OCI-LY7 (cell line): ENCODE results near the gene RAD51. TPM values are rescaled to one million over a fixed set of nuclear protein-coding genes. Genes with fewer than 3 reads are reported as not detected.
A peak's percentile ranks its signal among the peaks of the same experiment; 100 is the strongest.

Source experiments
- BruUV-seq: library from RNA; stranded (reverse); fragments of 400-500 nt; replicated peaks from 2 replicates; lab custom pipeline; 2021; lab: Mats Ljungman, UMichigan
- CTCF ChIA-PET: fragments of 300-600 bp; sonication (Branson Sonifier 250); formaldehyde crosslinking; loops from one replicate; lab custom pipeline; 2022; ENCODE audit warnings: antibody characterized with exemption; ENCODE audit not compliant: unreplicated experiment; lab: Charles Lee
- POLR2A ChIA-PET: fragments of 300-600 bp; sonication (Branson Sonifier 250); formaldehyde crosslinking; loops from one replicate; lab custom pipeline; 2022; ENCODE audit warnings: antibody characterized with exemption; lab: Charles Lee
- DNase-seq: peaks from one replicate; pipeline ENCODE4 v3.0.0-alpha.2; 2015; ENCODE audit warnings: low spot score
- H2AFZ ChIP-seq: fragments of 200-600 bp; sonication (generic), shearing (Covaris generic); 2 replicates; pipeline ENCODE4 v1.6.1; 2014; ENCODE audit warnings: mild to moderate bottlenecking, antibody characterized with exemption, low read length, moderate library complexity
- H3K27ac ChIP-seq: fragments of 200-600 bp; sonication (generic); 2 replicates; pipeline ENCODE4 v1.5.1; 2014; ENCODE audit warnings: mixed run types, low read depth, mild to moderate bottlenecking, moderate library complexity, low read length, inconsistent platforms; ENCODE audit not compliant: poor library complexity, severe bottlenecking
- H3K36me3 ChIP-seq: fragments of 200-600 bp; sonication (generic); 2 replicates; pipeline ENCODE4 v1.6.1; 2014; ENCODE audit warnings: mild to moderate bottlenecking, antibody characterized with exemption, low read length, moderate library complexity, mixed read lengths; ENCODE audit not compliant: insufficient read depth
- H3K4me1 ChIP-seq: fragments of 200-600 bp; sonication (generic); 2 replicates; pipeline ENCODE4 v1.5.1; 2014; ENCODE audit warnings: mild to moderate bottlenecking, low read length; ENCODE audit not compliant: insufficient read depth, poor library complexity, severe bottlenecking
- H3K4me2 ChIP-seq: fragments of 200-600 bp; sonication (generic); 2 replicates; pipeline ENCODE4 v1.6.1; 2014; ENCODE audit warnings: mild to moderate bottlenecking, low read length
- H3K4me3 ChIP-seq: fragments of 200-600 bp; sonication (generic); 2 replicates; pipeline ENCODE4 v1.5.1; 2014; ENCODE audit warnings: mild to moderate bottlenecking, low read depth, low read length; ENCODE audit not compliant: poor library complexity, severe bottlenecking
- H3K79me2 ChIP-seq: fragments of 200-600 bp; sonication (generic); 2 replicates; pipeline ENCODE4 v1.6.1; 2016; ENCODE audit warnings: low read depth, mild to moderate bottlenecking, low read length, moderate library complexity, mixed read lengths; ENCODE audit not compliant: insufficient read depth
- H3K9me2 ChIP-seq: fragments of 200-600 bp; sonication (generic); 2 replicates; pipeline ENCODE4 v1.6.1; 2016; ENCODE audit warnings: mild to moderate bottlenecking, low read length, mixed read lengths; ENCODE audit not compliant: insufficient read depth
- H3K9me3 ChIP-seq: fragments of 200-600 bp; sonication (generic); 2 replicates; pipeline ENCODE4 v1.6.1; 2014; ENCODE audit warnings: mild to moderate bottlenecking, mixed run types, low read length, mixed read lengths
- H4K20me1 ChIP-seq: fragments of 200-600 bp; sonication (generic); 2 replicates; pipeline ENCODE4 v1.6.1; 2014; ENCODE audit warnings: mild to moderate bottlenecking, antibody characterized with exemption, low read length, moderate library complexity, mixed read lengths; ENCODE audit not compliant: insufficient read depth
- CTCF ChIP-seq: fragments of 200-600 bp; sonication (generic); conservative IDR thresholded peaks from 2 replicates; pipeline ENCODE4 v1.5.1; 2014; ENCODE audit warnings: mild to moderate bottlenecking, antibody characterized with exemption, low read length, moderate library complexity, mixed read lengths
- EZH2phosphoT487 ChIP-seq: fragments of 200-600 bp; sonication (generic); IDR thresholded peaks from 2 replicates; pipeline ENCODE4 v1.6.1; 2018; ENCODE audit warnings: low read depth, borderline replicate concordance, mild to moderate bottlenecking, mixed run types, antibody characterized with exemption, low read length, moderate library complexity, mixed read lengths
- intact Hi-C: fragments of 100-400 bp; cut with micrococcal nuclease; formaldehyde crosslinking; loops from one replicate; pipeline ENCODE4 v1.10.0; 2022; ENCODE audit not compliant: unreplicated experiment
- total RNA-seq, 2 experiments: library from RNA; depleted of rRNA in 1 of 2; stranded (reverse); fragments of >200 nt in 1 of 2; shearing (Covaris generic) in 1 of 2; gene quantifications; 2 replicates each; pipeline ENCODE4 v1.2.3, GENCODE V29; 2014 to 2022

RAD51 gene
- total RNA-seq, 2 experiments from 2014 or later, result 45.8 to 86.8 TPM

GRCh38 chr15:40768521-40769273 lies 73.7 kb downstream of the RAD51 start:
- H2AFZ ChIP-seq, result peak overlapping the region; percentile 26; the same call in 1 of the 2 replicates
- H3K36me3 ChIP-seq, result peaks cover 47% of the 10 kb centered on the region; the same call in 1 of the 2 replicates
- H3K9me2 ChIP-seq, result no peaks in the 10 kb centered on the region
- peak overlapping the region; percentile 80 for H3K4me2 ChIP-seq
- H3K4me1 ChIP-seq, result peaks cover 59% of the 10 kb centered on the region
- intact Hi-C loops, result loop anchor here (1.0 to 5.0 kb wide), 6 partner anchors 13 to 176 kb away; partner anchors contain the start of genes DNAJC17, KNL1, RAD51 and RMDN3
- ChIA-PET POLR2A (interaction anchor here (0.9 to 3.3 kb wide), 9 partner anchors 12 to 200 kb away, joined by 3 to 15 read pairs (median 4); partner anchors contain the start of genes DNAJC17, RPUSD2 and ZFYVE19), CTCF (interaction anchor here (0.5 to 1.8 kb wide), 5 partner anchors 11 to 123 kb away, joined by 3 to 5 read pairs (median 3); no protein-coding TSS in a partner anchor)
- no TSS peak for BruUV-seq
- no peaks in the 10 kb centered on the region for H4K20me1 ChIP-seq
- peak overlapping the region; percentile 97 for H3K27ac ChIP-seq
- peak; percentile 45 for DNase-seq
- H3K79me2 ChIP-seq, result peaks cover 4% of the 10 kb centered on the region; the same call in 1 of the 2 replicates
- peak overlapping the region; percentile 61 for H3K4me3 ChIP-seq
- no peak for TF ChIP-seq EZH2phosphoT487
- peak; percentile 62 for TF ChIP-seq CTCF
- H3K9me3 ChIP-seq, result no peaks in the 10 kb centered on the region

DNA sequence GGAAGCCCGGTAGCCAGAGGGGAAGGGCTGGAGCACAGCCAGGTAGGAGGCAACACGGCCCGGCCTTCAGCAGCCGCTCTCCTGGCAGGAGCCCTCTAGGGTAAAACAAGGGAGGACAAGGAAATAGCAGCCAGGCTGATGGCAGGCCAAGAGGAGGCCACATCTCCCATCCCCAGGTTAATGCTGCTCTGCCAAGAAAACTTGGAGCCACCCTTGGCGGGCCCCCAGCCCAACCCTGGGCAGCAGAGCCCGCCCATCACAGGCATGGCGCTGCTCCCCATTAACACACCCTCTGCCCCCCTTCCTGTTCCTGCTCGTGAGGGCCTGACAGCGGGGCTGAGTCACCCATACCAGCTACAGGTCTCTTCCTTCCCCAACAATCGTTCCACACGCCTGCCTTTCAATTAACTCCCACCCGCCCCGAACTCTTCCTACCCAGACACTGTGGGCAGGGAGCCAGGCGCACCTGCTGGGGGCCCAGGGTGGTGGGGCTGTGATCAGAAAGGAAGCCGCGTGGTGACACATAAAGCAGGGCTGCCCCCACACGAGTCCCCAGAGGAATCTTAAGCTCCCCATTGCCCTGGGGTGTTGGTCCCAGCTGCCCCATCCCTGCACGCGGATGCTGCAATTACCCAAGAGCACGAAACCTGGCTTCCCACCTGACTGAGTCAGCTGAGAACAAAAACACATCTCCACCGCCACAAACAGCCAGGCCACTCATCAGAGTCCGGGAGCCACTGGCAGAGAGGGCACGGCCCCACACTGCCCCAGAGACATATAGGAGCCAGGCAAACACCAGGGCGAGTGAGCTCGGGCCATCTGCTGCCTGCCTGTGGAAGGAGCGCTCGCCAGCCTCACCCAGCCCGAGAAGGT lies 74.5 kb downstream of the RAD51 start, which contains the start of gene C15orf62:
C15orf62 (plus strand) TSS at position 707 of the 873 bp plus-strand sequence. CDS start 516 bp downstream, outside the sequence.
- Histone ChIP-seq H3K79me2 (peaks cover 4% of the 10 kb centered on the region; the same call in 1 of the 2 replicates), H3K4me3 (peak within 1 kb of the TSS; percentile 61), H3K27ac (peak within 1 kb of the TSS; percentile 97), H3K4me1 (peaks cover 59% of the 10 kb centered on the region), H3K9me2 (no peaks in the 10 kb centered on the region), H2AFZ (peak within 1 kb of the TSS; percentile 26; the same call in 1 of the 2 replicates), H4K20me1 (no peaks in the 10 kb centered on the region), H3K4me2 (peak within 1 kb of the TSS; percentile 80), H3K36me3 (peaks cover 50% of the 10 kb centered on the region; the same call in 1 of the 2 replicates), H3K9me3 (no peaks in the 10 kb centered on the region)
- intact Hi-C loops, result loop anchor here (1.0 to 5.0 kb wide), 6 partner anchors 13 to 177 kb away; partner anchors contain the start of genes DNAJC17, KNL1, RAD51 and RMDN3
- ChIA-PET POLR2A (interaction anchor here (0.6 to 3.3 kb wide), 14 partner anchors 12 to 348 kb away, joined by 3 to 15 read pairs (median 4); partner anchors contain the start of genes CCDC32, DNAJC17, RPUSD2 and ZFYVE19), CTCF (interaction anchor here (0.5 to 1.8 kb wide), 6 partner anchors 12 to 122 kb away, joined by 3 to 5 read pairs (median 3); no protein-coding TSS in a partner anchor)
- peak; percentile 94 for DNase-seq
- no TSS peak for BruUV-seq
- TF ChIP-seq EZH2phosphoT487 (no peak), CTCF (no peak)
